GM21786 (cell line): ENCODE measurements around the gene DNAH3.
"Not testable (repeated sequence)": the region's sequence is repeated elsewhere in the genome, so short reads cannot be mapped to it uniquely, and the experiment has no call there.

Experiments used
- ATAC-seq: cut with Tn5 transposase; IDR thresholded peaks from one replicate; pipeline ENCODE4 v1.9.1; 2021; ENCODE audit not compliant: unreplicated experiment

The DNAH3 gene

DNA sequence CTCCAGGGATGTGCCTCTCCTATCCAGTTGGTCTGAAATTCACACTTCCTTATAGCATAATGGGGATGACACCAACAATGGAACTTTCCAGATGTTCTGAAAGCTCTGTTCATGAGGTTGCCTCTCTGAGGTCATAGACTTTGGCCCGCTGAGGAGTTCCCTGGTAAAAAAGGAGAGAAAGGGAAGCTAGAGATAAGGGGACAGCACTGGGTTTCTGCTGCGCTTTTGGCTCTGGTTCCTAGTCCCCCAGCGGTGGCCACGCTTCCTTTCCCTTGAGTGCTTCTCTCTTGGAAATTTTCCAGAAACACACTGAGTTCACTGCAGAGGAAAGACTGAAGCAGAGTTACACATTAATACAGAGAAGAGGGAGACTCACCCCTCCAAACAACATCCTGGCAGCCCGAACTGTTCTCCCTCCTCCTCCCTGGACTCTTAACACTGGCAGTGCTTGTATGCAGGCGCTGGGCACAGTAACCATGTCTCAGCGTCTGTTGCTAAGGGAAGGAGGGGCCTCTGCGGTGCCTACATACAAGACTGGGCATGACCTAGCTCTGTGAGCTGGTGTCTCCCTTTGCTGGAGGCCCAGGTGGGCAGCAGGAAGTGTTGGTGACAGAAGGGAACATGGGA, at the start of gene DNAH3:
TSS of gene DNAH3 (minus strand) at position 472 of the 627 bp plus-strand sequence. CDS start 527 bp downstream, outside the sequence.
- ATAC-seq = no peak

DNA sequence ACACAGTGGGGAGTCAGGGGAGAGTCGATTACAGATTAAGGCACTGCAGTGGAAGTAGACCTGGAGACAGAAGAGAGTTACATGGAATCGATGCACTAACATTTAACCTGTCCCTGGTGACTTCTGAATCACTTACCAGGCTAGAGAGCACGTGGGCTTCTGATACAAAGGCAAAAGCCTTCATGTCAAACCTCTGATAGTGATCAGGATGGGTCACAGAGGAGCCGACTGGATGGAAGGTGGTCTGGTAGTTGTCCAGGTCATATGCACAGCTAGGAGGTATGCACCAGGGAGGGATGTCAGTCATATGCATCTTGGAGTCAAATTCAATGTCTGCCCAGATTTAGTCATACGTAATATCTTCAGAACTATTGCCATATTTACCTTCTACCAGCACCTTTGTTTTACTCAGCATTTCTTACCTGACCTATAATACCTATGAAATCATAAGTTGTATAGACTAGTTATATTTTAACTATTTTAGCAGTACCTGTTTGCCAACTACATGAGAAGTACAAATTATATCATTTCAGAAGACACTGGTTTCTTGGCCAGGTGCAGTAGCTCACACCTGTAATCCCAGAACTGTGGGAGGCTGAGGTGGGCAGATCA, 49.1 kb upstream of the DNAH3 start:
- ATAC-seq = no peak

DNA sequence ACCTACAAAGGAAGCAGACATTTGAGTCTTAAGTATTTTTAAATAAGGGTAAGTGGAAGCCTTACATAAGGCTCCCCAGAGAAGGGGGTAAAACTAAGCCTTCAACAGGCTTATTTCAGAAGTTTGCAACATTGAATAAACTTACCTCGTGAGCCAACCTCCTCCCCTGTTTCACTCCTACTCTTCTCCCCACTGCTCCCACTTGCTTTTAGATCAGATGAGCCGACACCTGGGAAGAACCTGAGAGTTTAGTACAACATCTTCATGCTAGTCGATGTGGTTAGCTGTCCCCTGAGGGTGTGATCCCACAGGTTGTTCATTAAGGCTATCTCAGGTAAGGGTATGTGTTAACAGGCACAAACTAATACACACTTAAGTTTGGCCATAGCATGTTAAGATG, 47.0 kb upstream of the DNAH3 start:
- no peak for ATAC-seq

GRCh38 chr16:21197112-21197511, 46.5 kb upstream of the DNAH3 start:
- ATAC-seq = no peak

DNA sequence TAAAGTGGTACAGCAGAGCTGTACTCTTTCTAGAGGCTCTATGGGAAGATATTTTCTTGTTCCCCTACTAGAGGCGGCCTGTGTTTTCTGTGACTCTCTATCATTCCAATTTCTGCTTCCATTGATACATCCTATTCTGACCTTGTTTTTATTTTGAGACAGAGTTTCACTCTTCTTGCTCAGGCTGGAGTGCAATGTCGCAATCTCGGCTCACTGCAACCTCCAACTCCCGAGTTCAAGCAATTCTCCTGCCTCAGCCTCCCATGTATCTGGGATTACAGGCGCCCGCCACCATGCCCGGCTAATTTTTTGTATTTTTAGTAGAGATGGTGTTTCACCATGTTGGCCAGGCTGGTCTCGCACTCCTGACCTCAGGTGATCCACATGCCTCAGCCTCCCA, 44.7 kb upstream of the DNAH3 start:
- not testable (repeated sequence) for ATAC-seq

DNA sequence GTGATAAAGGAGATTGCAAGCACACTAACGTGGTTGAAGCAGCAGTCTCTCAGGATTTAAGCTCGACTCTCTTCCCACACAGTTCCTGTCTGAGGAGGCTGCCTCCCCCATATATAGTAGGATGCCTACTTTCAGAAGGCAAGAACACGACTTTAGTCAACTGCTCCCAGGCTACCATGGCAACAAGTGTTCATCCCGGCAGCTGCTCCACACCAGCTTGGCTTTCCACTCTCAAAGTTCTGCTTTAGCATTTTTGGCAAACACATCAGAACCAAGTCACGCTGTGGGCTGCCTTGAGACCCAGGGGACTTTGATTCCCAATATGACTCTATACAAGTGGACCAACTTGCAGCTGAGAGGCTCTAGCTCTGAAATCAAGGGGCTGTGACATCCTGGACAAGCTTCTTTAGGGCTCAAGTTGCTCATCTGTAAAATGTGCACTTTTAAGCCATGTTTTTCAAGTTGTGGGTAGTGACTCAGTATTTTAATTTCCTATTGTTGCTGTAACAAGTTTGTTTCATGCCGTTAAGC, 44.2 kb upstream of the DNAH3 start:
- ATAC-seq = no peak

GRCh38 chr16:21192991-21193390, 42.3 kb upstream of the DNAH3 start:
- ATAC-seq = no peak

DNA sequence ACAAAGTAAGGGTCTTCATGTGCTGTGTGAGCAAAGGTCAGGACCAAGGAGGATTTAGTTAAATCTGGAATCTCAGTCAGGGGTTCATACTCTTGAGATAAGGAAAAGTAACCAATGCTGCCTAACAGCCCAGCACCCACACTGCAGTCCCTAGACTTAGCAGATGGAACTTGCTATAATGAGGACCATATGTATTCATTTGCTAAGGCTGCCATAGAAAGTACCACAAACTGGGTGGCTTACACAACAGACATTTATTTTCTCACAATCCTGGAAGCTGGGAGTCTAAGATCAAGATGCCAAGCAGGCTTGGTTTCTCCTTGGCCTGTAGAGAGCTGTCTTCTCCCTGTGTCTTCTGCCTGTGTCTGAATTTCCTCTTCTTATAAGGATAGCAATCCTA, 40.0 kb upstream of the DNAH3 start:
- no peak for ATAC-seq

DNA sequence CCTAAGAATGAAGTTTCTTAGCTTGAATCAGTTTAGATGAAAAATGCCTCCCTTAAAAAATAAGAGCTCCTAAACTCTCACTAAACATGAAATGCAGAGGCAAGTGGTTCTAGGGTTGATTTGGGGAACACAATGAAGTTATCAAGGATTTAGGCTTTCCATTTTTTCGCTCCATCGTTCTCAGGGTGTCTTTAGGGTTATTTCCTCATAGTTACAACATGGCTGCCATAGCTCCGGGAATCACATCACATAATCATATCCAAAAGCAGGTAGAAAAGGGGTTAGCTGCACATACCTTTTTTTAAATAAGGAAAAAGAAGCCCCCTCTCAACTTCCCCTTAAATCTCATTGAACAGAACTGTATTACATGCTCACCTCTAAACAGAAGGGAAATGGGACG, 39.4 kb upstream of the DNAH3 start:
- no peak for ATAC-seq

DNA sequence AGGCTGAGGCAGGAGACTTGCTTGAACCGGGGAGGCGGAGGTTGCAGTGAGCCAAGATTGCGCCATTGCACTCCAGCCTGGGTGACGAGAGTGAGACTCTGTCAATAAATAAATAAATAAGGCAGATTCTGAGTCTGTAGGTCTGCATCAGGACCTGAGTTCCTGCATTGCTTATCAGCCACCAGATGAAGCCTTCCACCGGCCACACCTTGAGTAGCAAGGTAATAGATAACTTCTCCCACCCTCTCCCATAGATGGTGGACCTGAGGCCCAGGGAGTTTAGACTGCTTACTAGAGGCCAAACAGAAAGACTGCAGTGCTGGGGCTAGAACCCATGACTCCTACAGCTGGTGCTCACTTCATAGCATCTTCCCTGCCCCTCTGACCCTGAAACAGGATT, 38.7 kb upstream of the DNAH3 start:
- no peak for ATAC-seq

- ATAC-seq = no peak
These were observed 35.7 kb upstream of the DNAH3 start for GRCh38 chr16:21186326-21186691.

GRCh38 chr16:21185659-21186325, 35.1 kb upstream of the DNAH3 start:
- ATAC-seq = no peak

GRCh38 chr16:21184834-21185233, 34.2 kb upstream of the DNAH3 start:
- no peak for ATAC-seq

GRCh38 chr16:21183995-21184394, 33.3 kb upstream of the DNAH3 start:
- ATAC-seq = no peak

DNA sequence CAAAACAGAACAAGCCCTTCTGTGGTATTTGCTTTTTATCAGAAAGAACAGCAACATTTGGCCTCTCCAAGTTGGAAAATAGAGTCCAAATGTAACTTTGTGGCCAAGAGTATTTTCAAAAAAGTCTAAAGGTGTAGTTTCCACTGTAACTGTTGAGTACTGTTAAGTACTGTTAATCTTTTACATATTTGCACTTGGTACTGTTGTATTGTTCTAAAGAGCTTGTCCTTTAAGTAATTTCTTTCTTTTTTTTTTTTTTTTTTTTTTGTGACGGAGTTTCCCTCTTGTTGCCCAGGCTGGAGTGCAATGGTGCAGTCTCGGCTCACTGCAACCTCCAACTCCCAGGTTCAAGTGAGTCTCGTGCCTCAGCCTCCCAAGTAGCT, 29.3 kb upstream of the DNAH3 start:
- no peak for ATAC-seq

GRCh38 chr16:21179126-21179982, 28.7 kb upstream of the DNAH3 start:
- no peak for ATAC-seq

DNA sequence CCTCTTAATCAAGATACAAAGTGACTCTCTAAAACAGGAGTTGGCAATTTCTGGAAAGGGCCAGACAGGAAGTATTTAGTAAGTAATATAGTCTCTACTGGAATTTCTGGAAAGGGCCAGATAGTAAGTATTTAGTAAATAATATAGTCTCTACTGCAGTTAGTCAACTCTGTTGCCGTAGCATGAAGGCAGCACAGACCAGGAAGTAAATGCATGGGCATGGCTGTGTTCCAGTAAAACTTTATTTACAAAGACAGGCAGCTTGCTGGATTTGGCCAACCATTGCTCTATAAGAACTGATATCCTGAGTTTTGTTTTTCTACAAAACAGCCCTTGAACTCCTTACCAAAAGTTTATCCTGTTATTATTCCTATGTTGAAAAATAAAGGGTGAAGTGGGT, 24.8 kb upstream of the DNAH3 start:
- ATAC-seq = no peak

GRCh38 chr16:21172650-21173049, 22.0 kb upstream of the DNAH3 start:
- ATAC-seq = no peak

DNA sequence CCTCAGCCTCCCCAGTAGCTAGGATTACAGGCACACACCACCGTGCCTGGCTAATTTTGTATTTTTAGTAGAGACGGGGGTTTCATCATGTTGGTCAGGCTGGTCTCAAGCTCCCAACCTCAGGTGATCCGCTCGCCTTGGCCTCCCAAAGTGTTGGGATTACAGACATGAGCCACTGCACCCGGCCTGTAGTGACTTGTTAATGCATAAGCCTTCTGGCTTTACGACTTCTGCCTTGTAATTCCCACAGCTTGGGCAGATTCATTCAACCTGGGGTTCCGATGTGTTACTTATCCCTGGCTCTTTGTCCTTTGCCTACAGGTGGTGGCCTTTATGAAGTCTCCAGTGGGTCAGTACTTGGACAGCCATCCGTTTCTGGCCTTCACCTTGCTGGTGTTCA, 19.5 kb upstream of the DNAH3 start:
- ATAC-seq = not testable (repeated sequence)

- ATAC-seq = no peak
These were observed 18.8 kb upstream of the DNAH3 start for GRCh38 chr16:21169249-21169981.
